ENCODE data around the gene AGMO. TPM values are rescaled to one million over a fixed set of nuclear protein-coding genes. Genes with fewer than 3 reads are reported as not detected.

AGMO gene
- total and polyA plus RNA-seq, 9 donors: 0.20 to 1.8 (median 0.25) TPM

DNA sequence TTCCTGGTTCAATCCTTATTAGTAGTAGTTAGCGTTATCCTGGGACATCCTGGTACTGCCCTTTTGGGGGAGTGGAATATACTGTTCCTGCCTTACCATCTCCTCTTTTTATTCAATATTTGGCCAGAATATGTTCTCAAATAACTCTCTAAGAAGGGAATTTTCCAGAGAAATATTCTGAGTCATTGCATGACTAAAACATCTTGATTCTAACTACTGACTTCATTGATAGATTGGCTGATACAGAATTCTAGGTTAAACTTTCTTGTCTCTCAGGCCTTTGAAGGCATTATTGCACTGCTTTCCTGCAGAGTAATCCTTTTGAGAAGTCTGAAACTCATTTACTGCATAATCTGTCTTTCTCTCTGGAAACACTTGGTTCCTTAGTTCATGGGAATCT, 383.8 kb downstream of the AGMO start:
- no CpG with 5 or more reads among the region's 1 CpG for WGBS (ENCODE audit: insufficient coverage)

DNA sequence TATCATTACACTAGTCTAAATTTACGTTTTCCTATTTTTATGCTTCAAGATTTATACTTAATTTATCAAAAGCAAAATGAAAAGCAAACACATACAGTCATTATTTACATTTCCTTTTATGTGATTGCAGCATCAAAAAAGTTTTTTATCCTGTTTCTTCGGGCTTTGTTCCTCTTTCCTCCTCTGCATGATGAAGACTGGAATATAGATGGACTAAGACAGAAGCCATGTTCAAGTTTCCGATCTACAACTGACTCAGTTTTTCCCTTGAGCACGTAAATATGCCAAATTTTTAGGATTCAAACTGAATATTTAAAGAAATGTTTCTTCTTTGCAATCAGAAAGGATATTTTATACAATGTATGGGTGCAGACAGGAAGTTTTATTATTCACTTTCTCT, 385.7 kb downstream of the AGMO start:
- Histone ChIP-seq H3K27ac (ENCODE audit: low read length) (no peak overlapping the region), H3K27me3 (ENCODE audit: control insufficient read depth, insufficient read depth, low read length) (no peaks in the 10 kb centered on the region), H3K9me3 (replicated peaks; ENCODE audit: control insufficient read depth, low read depth, low read length) (no peaks in the 10 kb centered on the region), H3K4me3 (ENCODE audit: low read length) (no peak overlapping the region), H3K4me1 (ENCODE audit: control insufficient read depth, insufficient read depth, low read length) (no peaks in the 10 kb centered on the region), H3K36me3 (ENCODE audit: control insufficient read depth, insufficient read depth, low read length) (no peaks in the 10 kb centered on the region)
- WGBS (ENCODE audit: insufficient coverage): no CpG with 5 or more reads among the region's 4 CpGs
- peak; percentile 54 for DNase-seq

More for the DNA sequence above, 383.8 kb downstream of the AGMO start:
- H3K4me3 ChIP-seq (ENCODE audit: low read length): no peak overlapping the region
- no peaks in the 10 kb centered on the region for H3K27me3 ChIP-seq (ENCODE audit: control insufficient read depth, insufficient read depth, low read length)
- no peak for DNase-seq
- H3K27ac ChIP-seq (ENCODE audit: low read length): no peak overlapping the region
- no peaks in the 10 kb centered on the region for H3K9me3 ChIP-seq (replicated peaks; ENCODE audit: control insufficient read depth, low read depth, low read length)
- no peaks in the 10 kb centered on the region for H3K36me3 ChIP-seq (ENCODE audit: control insufficient read depth, insufficient read depth, low read length)
- H3K4me1 ChIP-seq (ENCODE audit: control insufficient read depth, insufficient read depth, low read length): no peaks in the 10 kb centered on the region

DNA sequence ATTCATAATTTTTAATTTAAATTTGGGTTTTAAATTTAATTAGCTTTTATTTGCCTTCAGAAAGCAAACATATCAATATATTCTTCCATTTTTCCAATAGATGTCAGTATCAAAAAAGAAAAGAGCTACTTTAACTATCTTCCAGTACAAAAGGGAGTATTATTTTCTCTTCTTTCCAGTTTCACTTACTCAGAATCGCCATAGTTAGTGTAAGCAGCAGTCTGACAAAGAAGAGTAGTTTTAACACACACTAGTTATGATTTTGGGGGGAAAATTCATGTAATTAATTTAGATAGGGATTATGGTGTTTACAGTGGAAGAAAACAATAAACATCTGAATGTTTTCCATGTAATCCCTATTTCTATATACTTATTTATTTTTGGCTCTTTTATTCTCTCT, 386.7 kb downstream of the AGMO start:
- H3K9me3 ChIP-seq (replicated peaks; ENCODE audit: control insufficient read depth, low read depth, low read length): no peaks in the 10 kb centered on the region
- DNase-seq: peak; percentile 80
- H3K36me3 ChIP-seq (ENCODE audit: control insufficient read depth, insufficient read depth, low read length): no peaks in the 10 kb centered on the region
- no peaks in the 10 kb centered on the region for H3K27me3 ChIP-seq (ENCODE audit: control insufficient read depth, insufficient read depth, low read length)
- no peaks in the 10 kb centered on the region for H3K4me1 ChIP-seq (ENCODE audit: control insufficient read depth, insufficient read depth, low read length)
- H3K27ac ChIP-seq (ENCODE audit: low read length): peak overlapping the region; percentile 53
- no CpG with 5 or more reads among the region's 1 CpG for WGBS (ENCODE audit: insufficient coverage)
- H3K4me3 ChIP-seq (ENCODE audit: low read length): no peak overlapping the region

DNA sequence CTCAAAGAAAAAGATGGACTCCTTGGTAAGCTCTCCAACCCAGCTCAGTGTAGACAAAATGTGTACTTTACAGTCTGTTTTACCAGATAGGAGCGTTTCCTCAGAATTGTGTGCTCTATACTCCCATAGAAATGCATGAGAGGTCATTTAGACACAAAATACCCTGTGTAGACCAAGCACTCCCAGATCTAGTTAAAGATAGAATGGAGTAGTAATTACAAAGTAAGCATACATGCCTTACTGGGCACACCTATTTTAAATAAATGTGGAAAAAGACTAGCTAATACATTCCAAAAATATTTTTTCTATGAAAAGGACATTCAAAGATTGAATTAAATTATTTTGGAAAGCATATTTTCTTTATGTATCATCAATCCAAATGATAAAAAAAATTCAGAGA, 387.3 kb downstream of the AGMO start:
- Histone ChIP-seq H3K4me3 (ENCODE audit: low read length) (no peak overlapping the region), H3K27ac (ENCODE audit: low read length) (no peak overlapping the region)
- no peak for DNase-seq

DNA sequence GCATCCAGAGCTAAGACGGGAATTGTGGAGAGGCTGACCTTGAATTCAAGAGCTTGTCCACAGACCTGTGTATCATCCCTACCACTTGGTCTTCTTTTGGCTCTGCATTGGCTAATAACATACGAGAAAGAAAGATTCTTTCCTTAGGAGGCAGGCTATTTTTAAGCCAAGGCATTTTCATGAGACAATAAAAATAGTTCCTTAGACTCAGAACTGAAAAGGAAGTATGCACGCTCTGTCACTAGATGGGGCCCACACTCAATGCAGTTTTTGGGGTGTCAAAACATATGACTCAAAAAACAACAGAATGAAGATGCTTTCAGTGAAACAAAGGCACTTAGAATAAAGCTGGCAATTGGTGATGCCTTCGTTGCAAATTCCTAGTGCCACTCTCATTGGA, 393.3 kb downstream of the AGMO start:
- H3K27ac ChIP-seq (ENCODE audit: low read length): no peak overlapping the region
- no peak for DNase-seq
- no peaks in the 10 kb centered on the region for H3K9me3 ChIP-seq (replicated peaks; ENCODE audit: control insufficient read depth, low read depth, low read length)
- no peaks in the 10 kb centered on the region for H3K36me3 ChIP-seq (ENCODE audit: control insufficient read depth, insufficient read depth, low read length)
- no peaks in the 10 kb centered on the region for H3K4me1 ChIP-seq (ENCODE audit: control insufficient read depth, insufficient read depth, low read length)
- H3K27me3 ChIP-seq (ENCODE audit: control insufficient read depth, insufficient read depth, low read length): no peaks in the 10 kb centered on the region
- H3K4me3 ChIP-seq (ENCODE audit: low read length): no peak overlapping the region
- WGBS (ENCODE audit: insufficient coverage): 52% methylated on average over 3 of the region's 4 CpGs

More for the DNA sequence above, 387.3 kb downstream of the AGMO start:
- Histone ChIP-seq H3K9me3 (replicated peaks; ENCODE audit: control insufficient read depth, low read depth, low read length) (no peaks in the 10 kb centered on the region), H3K4me1 (ENCODE audit: control insufficient read depth, insufficient read depth, low read length) (no peaks in the 10 kb centered on the region), H3K27me3 (ENCODE audit: control insufficient read depth, insufficient read depth, low read length) (no peaks in the 10 kb centered on the region), H3K36me3 (ENCODE audit: control insufficient read depth, insufficient read depth, low read length) (no peaks in the 10 kb centered on the region)
- no CpG with 5 or more reads among the region's 1 CpG for WGBS (ENCODE audit: insufficient coverage)

DNA sequence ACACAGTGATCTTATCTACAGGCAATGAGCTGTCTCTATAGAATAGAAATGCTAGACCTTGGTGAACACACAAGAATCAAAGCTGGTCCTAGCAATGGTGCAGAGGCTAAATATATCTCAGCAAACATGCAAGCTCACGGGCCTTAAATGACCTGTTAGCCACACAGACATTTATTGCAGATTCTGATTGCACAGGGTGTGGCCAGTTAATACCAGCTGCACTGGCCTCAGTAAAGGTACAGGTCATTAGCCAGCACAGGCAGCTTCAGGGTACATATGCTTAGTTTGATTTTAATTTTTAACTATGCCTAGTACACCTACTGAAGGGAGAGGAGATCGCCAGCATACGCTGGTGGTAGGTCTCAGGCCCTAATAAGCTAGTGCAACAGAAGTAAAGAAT, 393.9 kb downstream of the AGMO start:
- Histone ChIP-seq H3K27me3 (ENCODE audit: control insufficient read depth, insufficient read depth, low read length) (no peaks in the 10 kb centered on the region), H3K9me3 (replicated peaks; ENCODE audit: control insufficient read depth, low read depth, low read length) (no peaks in the 10 kb centered on the region), H3K4me3 (ENCODE audit: low read length) (no peak overlapping the region), H3K36me3 (ENCODE audit: control insufficient read depth, insufficient read depth, low read length) (no peaks in the 10 kb centered on the region), H3K27ac (ENCODE audit: low read length) (no peak overlapping the region), H3K4me1 (ENCODE audit: control insufficient read depth, insufficient read depth, low read length) (no peaks in the 10 kb centered on the region)
- DNase-seq: no peak
- no CpG with 5 or more reads among the region's 3 CpGs for WGBS (ENCODE audit: insufficient coverage)

DNA sequence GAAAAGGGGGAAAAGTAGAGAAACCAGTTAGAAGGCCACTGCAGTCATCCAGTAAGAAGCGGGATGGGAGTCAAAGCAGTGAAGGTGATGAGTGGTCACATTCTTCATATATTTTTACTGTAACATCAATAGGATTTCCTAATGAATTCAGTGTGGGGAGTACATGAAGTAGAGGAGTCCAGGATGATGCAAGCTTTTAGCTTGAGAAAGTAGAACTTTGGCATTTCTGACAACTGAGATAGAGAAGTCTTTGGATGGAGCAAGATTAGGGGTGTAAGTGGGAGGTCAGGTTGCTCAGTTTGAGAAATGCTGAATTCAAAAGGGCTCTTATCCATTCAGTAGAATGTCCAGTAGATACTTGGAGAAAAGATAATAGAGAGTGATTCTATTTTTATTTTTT, 395.2 kb downstream of the AGMO start:
- Histone ChIP-seq H3K9me3 (replicated peaks; ENCODE audit: control insufficient read depth, low read depth, low read length) (no peaks in the 10 kb centered on the region), H3K27me3 (ENCODE audit: control insufficient read depth, insufficient read depth, low read length) (no peaks in the 10 kb centered on the region), H3K27ac (ENCODE audit: low read length) (no peak overlapping the region), H3K4me1 (ENCODE audit: control insufficient read depth, insufficient read depth, low read length) (no peaks in the 10 kb centered on the region), H3K4me3 (ENCODE audit: low read length) (no peak overlapping the region), H3K36me3 (ENCODE audit: control insufficient read depth, insufficient read depth, low read length) (no peaks in the 10 kb centered on the region)
- no peak for DNase-seq
- WGBS (ENCODE audit: insufficient coverage): no CpG with 5 or more reads among the region's 1 CpG

DNA sequence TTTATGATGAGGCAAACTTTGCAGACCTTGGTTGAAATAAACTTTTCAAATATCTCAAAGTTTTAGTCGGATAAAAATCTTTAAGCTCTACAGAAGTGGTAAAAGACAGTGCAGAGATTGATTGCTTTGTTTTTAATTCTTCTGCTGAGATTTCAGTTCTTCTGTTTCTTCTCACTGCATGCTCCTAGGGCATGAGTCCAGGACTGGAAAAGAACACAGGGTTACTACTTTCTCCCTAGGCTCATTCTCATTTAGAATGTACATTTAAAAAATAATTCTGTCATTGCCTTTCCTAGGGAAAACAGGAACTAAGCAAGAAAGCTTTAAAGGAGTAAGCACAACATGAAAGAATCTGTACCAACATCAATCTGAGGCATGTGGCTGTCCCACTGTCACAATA, 402.6 kb downstream of the AGMO start:
- no peaks in the 10 kb centered on the region for H3K36me3 ChIP-seq (ENCODE audit: control insufficient read depth, insufficient read depth, low read length)
- H3K4me3 ChIP-seq (ENCODE audit: low read length): no peak overlapping the region
- H3K9me3 ChIP-seq (replicated peaks; ENCODE audit: control insufficient read depth, low read depth, low read length): no peaks in the 10 kb centered on the region
- no peaks in the 10 kb centered on the region for H3K4me1 ChIP-seq (ENCODE audit: control insufficient read depth, insufficient read depth, low read length)
- no CpG with 5 or more reads among the region's 1 CpG for WGBS (ENCODE audit: insufficient coverage)
- no peaks in the 10 kb centered on the region for H3K27me3 ChIP-seq (ENCODE audit: control insufficient read depth, insufficient read depth, low read length)
- H3K27ac ChIP-seq (ENCODE audit: low read length): no peak overlapping the region
- DNase-seq: peak; percentile 81

DNA sequence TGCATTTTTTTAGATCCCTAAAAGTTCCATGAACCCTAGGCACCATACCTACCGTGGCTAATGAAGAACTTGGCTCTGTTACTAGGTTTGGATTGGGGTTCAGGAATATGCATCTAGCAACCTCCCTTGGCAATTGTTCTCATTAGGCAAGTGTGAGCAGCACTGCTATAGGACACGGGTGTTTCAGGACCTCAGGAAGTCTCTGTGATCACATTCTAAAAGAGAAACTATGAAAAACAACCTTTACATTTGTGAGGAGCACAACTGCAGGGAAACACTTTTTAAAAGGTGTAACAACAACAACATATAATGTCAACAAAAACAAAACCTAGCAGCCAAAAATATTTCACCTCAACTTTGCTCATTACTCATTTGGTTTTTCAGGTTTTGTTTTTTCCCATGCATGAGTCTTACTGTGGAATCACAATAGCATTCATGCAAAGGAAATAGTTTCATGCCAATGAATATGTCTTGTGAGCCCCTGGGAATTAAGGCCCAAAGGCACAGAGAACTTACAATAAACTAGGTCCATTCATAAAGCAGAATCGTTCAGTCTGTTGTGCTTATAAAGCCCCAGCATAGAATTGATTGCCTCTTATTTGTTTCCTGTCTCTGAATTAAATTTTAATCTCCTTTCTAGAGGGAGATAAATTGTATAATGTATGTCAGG, 403.5 kb downstream of the AGMO start:
- DNase-seq: no peak
- Histone ChIP-seq H3K27me3 (ENCODE audit: control insufficient read depth, insufficient read depth, low read length) (no peaks in the 10 kb centered on the region), H3K36me3 (ENCODE audit: control insufficient read depth, insufficient read depth, low read length) (no peaks in the 10 kb centered on the region), H3K4me3 (ENCODE audit: low read length) (no peak overlapping the region), H3K27ac (ENCODE audit: low read length) (no peak overlapping the region), H3K4me1 (ENCODE audit: control insufficient read depth, insufficient read depth, low read length) (no peaks in the 10 kb centered on the region), H3K9me3 (replicated peaks; ENCODE audit: control insufficient read depth, low read depth, low read length) (no peaks in the 10 kb centered on the region)
- WGBS (ENCODE audit: insufficient coverage): no CpG with 5 or more reads among the region's 3 CpGs
